Epithelial cell of esophagus (primary cell): ENCODE data around the gene ZNF641.

Experiments
- DNase-seq: peaks from one replicate; pipeline ENCODE4 v3.0.0; 2010; ENCODE audit warnings: low read depth
- H3K4me3 ChIP-seq: 2 replicates; pipeline ENCODE4 v1.5.1; 2011; ENCODE audit warnings: mild to moderate bottlenecking, low read length, control low read depth
- TF ChIP-seq, protein P1 (sequence below): IDR thresholded peaks from 2 replicates; pipeline ENCODE4 v1.5.1; 2011; ENCODE audit warnings: low read depth, mild to moderate bottlenecking, low read length, control low read depth, inconsistent platforms; ENCODE audit not compliant: insufficient read depth; ENCODE audit errors: missing control alignments

The ZNF641 gene

DNA sequence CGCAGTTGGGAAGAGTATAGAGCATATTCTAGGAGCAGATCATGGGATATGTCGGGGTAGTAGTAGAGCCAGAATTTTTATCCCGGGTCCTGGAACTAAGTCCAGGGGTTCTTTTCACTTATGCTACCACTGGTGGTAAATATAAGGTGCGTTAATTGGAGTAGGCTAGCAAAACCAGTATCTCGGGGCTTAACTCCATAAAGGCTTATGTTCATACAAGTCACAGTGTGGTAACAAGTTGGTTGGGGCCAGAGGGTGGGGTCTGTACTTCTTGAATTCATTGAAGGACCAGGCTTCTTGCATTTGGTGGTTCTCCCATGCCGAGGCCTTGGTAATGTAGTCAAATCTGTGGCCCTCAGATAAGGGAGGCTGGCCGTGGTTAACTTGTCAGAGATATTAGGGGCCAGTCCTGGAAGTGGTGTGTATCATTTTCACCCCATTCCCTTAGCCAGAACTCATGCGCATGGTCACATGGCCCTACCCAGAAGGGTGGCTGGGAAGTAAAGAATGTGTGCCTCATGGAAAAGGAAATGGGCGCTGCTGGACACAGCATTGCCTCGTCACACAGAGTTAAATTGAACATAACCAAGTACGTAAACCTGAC is 1.5 kb upstream of the ZNF641 start:
- DNase-seq: no peak
- TF ChIP-seq, protein P1, sequence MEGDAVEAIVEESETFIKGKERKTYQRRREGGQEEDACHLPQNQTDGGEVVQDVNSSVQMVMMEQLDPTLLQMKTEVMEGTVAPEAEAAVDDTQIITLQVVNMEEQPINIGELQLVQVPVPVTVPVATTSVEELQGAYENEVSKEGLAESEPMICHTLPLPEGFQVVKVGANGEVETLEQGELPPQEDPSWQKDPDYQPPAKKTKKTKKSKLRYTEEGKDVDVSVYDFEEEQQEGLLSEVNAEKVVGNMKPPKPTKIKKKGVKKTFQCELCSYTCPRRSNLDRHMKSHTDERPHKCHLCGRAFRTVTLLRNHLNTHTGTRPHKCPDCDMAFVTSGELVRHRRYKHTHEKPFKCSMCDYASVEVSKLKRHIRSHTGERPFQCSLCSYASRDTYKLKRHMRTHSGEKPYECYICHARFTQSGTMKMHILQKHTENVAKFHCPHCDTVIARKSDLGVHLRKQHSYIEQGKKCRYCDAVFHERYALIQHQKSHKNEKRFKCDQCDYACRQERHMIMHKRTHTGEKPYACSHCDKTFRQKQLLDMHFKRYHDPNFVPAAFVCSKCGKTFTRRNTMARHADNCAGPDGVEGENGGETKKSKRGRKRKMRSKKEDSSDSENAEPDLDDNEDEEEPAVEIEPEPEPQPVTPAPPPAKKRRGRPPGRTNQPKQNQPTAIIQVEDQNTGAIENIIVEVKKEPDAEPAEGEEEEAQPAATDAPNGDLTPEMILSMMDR: no peak

DNA sequence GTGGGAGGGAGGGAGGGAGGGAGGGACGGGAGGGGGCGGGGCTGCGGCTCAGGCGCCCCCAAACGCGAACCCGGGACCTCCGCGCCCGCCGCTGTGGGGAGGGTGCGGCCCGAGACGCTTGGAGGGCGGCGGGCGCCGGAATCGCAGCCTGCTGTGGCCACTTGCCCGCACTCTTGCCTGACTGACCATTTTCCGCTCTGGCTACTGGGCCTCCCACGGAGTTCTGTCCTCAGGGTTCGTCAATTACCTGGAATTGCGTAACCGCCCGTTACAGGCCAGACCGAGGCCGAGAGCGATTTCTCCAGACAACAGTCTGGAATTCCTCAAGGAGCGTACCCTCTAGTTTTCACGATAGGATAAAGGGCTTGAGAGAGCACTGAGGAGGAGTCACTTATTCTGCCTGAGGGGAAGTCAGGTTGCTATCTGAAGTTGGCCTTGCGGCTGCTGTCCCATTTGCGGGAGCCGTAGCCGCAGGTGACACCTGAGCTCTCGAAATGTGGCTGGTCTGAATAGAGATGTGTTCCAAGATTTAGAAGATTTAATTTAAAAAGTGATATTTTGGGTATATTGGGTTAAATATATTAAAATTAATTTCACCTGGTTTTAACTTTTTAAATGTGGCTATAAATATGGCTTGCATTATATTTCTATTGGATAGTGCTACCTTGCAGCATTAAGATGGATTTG is 446 bp upstream of the ZNF641 start:
- TF ChIP-seq, protein P1: no peak
- peak; percentile 65 for DNase-seq
- peak overlapping the region; percentile 66 for H3K4me3 ChIP-seq

More for the DNA sequence above, 1.5 kb upstream of the ZNF641 start:
- no peak overlapping the region for H3K4me3 ChIP-seq

DNA sequence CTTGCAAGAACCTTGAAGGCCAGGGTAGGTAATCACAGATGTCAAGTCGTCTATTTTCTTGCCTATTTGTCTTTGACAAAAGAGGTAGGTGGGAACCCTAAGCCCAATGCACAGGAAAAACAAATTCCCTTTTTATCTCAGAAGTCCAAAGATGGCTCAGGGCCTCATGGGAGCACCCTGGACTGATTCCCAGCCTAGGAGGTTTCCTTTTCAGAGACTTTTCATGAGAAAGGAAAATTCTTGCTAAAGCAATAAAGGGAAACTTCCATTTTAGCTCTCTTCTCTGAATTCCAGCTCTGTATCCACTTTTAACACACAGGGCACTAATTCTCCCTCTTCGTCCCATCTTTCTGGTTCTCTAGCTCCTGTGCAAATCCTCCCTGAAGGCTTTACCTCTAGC is 1.2 kb downstream of the ZNF641 start:
- TF ChIP-seq, protein P1: no peak
- no peak overlapping the region for H3K4me3 ChIP-seq

DNA sequence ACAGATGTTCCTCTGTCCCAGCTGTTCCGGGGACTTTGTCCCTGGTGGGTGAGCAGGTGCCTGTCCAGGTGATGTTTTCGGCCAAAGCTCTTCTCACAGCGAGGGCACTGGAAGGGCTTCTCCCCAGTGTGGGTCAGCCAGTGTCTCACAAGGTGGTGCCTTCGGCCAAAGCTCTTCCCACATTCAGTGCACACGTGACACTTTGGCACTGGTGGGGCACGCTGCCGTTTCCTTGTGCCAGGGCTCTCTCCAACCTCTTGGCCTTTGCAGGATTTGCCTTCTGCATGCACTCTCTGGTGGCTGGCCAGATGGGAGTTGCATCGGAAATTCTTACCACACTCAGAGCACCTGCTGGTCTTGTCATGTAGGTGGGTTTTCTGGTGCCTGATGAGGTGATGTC is 7.7 kb downstream of the ZNF641 start:
- no peak overlapping the region for H3K4me3 ChIP-seq
- no peak for DNase-seq
- TF ChIP-seq, protein P1: no peak

More for the DNA sequence above, 1.2 kb downstream of the ZNF641 start:
- no peak for DNase-seq

DNA sequence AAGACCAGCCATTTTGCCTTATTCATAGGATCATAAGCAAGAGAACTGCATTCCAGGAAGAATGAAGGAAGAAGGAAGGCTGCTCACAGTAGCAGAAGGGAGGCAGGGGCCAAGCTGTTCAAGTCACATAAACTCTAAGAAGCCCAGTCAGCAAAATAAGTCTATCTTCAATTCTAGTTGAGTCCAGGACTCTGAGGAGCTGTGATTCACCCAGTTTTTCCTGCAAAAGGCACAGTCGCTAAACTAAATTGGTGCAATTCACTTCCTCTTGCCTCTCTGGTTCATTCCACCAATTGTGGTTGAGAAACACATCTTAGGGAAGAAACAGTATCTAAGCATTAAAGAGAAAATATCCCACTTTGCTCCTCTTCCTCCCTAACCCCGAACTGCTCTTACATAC is 9.8 kb downstream of the ZNF641 start:
- TF ChIP-seq, protein P1: no peak
- DNase-seq: no peak
- H3K4me3 ChIP-seq: no peak overlapping the region

DNA sequence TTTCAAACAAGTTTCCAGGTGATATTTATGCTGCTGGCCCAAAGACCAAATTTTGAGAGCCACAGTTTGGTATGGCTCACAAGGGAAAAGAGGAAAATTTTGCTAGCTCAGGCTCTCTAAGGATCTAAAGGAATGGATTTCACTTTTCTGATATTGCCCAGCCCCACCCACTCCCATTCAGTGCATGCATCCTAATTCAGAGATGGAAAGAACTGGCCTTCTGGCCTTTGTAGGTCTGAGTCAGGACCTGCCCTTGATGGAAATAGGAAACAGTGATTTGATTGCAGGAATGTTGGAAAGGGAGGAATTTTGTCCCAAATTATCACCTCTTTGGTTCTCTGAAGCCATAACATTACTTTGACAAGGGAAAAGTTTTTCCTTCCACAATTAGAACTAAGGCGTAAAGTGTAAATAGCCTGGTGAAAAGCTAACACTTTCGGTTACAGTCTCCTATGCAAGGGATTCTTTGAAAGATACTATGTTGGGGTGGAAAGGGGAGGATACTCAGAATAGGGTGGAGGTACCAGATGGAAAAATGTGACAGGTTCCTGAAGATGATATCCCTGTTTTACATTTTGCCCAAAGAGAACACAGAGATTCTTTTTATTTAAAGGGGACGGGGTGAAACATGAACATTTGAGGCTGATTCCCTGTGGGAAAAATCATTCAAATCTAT is 11.1 kb downstream of the ZNF641 start:
- no peak overlapping the region for H3K4me3 ChIP-seq
- no peak for DNase-seq
- TF ChIP-seq, protein P1: no peak
